Hepatocyte (in vitro differentiated cells): ENCODE measurements around the gene UHRF2.

ENCODE experiments used
- EZH2 ChIP-seq: fragments of 200-600 bp; sonication (generic); IDR thresholded peaks from 2 replicates; pipeline ENCODE4 v1.6.1; 2016; ENCODE audit warnings: antibody characterized with exemption, mild to moderate bottlenecking, borderline replicate concordance
- EZH2phosphoT487 ChIP-seq: fragments of 200-600 bp; sonication (generic); IDR thresholded peaks from one replicate; pipeline ENCODE4 v1.6.1; 2018; ENCODE audit warnings: antibody characterized with exemption, mild to moderate bottlenecking, low read depth, moderate library complexity; ENCODE audit not compliant: unreplicated experiment, severe bottlenecking
- TF ChIP-seq, protein P1 (sequence below): fragments of 200-600 bp; sonication (generic); IDR thresholded peaks from 2 replicates; pipeline ENCODE4 v1.5.1; 2016; ENCODE audit warnings: antibody characterized with exemption, mild to moderate bottlenecking; ENCODE audit not compliant: poor library complexity

DNA sequence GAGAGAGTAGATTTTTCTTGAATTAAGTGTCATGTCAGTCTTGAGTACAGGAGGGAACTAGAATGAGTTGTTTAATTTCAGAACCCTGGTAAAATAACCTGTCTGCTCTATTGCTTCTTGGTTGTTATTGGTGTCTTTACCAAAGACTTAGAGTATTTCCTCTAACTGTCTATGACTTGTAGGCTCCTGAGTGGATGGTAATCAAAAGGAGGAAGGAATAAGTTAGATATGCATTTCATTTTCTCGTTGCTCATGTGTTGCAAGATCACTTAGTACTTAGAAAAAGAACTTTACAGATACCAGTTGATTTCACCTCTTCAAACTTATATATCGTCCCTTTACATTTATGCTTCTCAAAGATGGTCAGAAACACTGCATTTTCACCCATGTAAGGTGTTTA is 31.1 kb downstream of the UHRF2 start:
- TF ChIP-seq, protein P1, sequence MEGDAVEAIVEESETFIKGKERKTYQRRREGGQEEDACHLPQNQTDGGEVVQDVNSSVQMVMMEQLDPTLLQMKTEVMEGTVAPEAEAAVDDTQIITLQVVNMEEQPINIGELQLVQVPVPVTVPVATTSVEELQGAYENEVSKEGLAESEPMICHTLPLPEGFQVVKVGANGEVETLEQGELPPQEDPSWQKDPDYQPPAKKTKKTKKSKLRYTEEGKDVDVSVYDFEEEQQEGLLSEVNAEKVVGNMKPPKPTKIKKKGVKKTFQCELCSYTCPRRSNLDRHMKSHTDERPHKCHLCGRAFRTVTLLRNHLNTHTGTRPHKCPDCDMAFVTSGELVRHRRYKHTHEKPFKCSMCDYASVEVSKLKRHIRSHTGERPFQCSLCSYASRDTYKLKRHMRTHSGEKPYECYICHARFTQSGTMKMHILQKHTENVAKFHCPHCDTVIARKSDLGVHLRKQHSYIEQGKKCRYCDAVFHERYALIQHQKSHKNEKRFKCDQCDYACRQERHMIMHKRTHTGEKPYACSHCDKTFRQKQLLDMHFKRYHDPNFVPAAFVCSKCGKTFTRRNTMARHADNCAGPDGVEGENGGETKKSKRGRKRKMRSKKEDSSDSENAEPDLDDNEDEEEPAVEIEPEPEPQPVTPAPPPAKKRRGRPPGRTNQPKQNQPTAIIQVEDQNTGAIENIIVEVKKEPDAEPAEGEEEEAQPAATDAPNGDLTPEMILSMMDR = no peak
- no peak for TF ChIP-seq EZH2phosphoT487
- no peak for TF ChIP-seq EZH2
